Measurements from ENCODE around the gene LPIN2. TPM values are rescaled to one million over a fixed set of nuclear protein-coding genes. Genes with fewer than 3 reads are reported as not detected.
A peak's percentile ranks its signal among the peaks of the same experiment; 100 is the strongest.
"Not testable (repeated sequence)": the region's sequence is repeated elsewhere in the genome, so short reads cannot be mapped to it uniquely, and the experiment has no call there.

Gene LPIN2
- total RNA-seq, 1 donor from 2014 or later = 87.9 TPM

DNA sequence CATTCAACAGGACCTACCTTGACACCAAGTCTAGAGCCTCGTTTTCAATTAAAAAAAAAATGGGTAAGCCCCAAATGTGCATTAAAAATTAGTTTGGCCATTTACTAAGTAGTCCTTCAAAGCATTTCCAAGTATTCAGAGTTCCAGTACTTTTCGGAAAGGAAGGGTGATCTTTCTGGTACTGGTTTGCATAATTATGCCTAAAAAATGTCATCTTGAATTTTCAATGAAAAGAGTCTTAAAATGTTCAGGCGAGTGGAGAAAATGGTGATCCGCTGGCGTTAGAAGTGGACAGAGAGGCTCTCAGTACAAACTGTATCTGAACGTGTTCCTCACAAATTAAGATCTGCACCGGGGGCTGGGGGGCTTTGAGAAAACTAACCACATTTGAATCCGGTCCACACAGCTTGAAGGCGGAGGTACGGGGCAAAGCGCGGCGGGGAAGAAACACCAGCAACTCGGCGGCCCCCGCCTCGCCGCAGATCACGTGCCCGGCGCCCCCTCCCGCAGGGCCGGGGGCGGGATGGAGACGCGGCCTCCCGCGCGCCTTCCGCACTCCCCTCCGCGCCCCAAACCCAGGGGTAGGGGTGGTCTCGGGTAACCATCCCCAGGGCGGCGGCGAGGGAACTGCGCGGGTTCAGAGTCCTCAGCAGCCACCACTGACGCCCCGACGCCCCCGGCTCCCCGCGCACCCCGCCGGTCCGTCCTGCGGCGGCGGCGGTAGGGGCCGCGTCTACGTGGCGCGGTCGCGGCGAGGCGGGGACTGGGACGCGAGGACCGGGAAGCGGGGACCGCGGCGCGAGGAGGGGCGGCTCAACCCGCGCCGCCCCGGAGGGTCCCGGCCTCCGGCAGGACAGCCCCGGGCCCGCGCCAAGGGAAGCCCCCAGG lies 564 bp downstream of the LPIN2 start:
- intact Hi-C loops (cut with micrococcal nuclease) = loop anchor here (1.0 to 5.0 kb wide), 5 partner anchors 18 to 234 kb away; partner anchors contain the start of gene MYL12A
- peaks cover 63% of the 10 kb centered on the region for H3K4me1 Mint-ChIP-seq (ENCODE audit: low read depth)
- peaks cover 41% of the 10 kb centered on the region for H3K36me3 Mint-ChIP-seq (ENCODE audit: low read depth)
- peak; percentile 47 for DNase-seq (ENCODE audit: low spot score)
- H3K9me3 Mint-ChIP-seq = no peaks in the 10 kb centered on the region
- H3K27me3 Mint-ChIP-seq (ENCODE audit: low read depth) = no peaks in the 10 kb centered on the region
- H3K27ac Mint-ChIP-seq = peak overlapping the region; percentile 92
- peak overlapping the region; percentile 97 for H3K4me3 Mint-ChIP-seq (ENCODE audit: low read depth)

- intact Hi-C loops (cut with micrococcal nuclease) = loop anchor here (5.0 kb wide), 1 partner anchor 117 kb away; no protein-coding TSS in a partner anchor
- DNase-seq (ENCODE audit: low spot score) = no peak
- H3K27me3 Mint-ChIP-seq (ENCODE audit: low read depth) = no peaks in the 10 kb centered on the region
- H3K9me3 Mint-ChIP-seq = no peaks in the 10 kb centered on the region
- H3K4me1 Mint-ChIP-seq (ENCODE audit: low read depth) = peaks cover 42% of the 10 kb centered on the region
- H3K36me3 Mint-ChIP-seq (ENCODE audit: low read depth) = peaks cover 51% of the 10 kb centered on the region
- peak overlapping the region; percentile 50 for H3K4me3 Mint-ChIP-seq (ENCODE audit: low read depth)
- H3K27ac Mint-ChIP-seq = peak overlapping the region; percentile 67
Measured at GRCh38 chr18:3010086-3010485, 2.9 kb downstream of the LPIN2 start.

DNA sequence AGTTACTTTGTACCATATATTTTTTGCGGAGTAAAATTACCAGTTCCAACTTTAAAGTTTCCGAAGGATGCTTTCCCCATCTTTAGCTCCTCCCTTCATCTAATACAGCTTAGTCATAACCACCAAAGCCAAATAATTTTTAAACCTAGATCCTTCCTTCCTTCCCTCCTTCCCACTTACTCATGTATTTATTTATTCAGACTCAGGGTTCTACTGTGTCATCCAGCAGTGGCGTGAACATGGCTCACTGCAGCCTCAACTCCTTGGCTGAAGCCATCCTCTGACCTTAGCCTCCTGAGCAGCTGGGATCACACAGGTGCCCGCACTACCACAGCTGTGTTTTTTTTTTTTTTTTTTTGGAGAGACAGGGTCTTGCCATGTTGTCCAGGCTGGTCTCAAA lies 4.4 kb downstream of the LPIN2 start:
- Mint-ChIP-seq H3K27ac (peak overlapping the region; percentile 9), H3K4me3 (ENCODE audit: low read depth) (no peak overlapping the region), H3K36me3 (ENCODE audit: low read depth) (peaks cover 66% of the 10 kb centered on the region), H3K9me3 (no peaks in the 10 kb centered on the region), H3K27me3 (ENCODE audit: low read depth) (no peaks in the 10 kb centered on the region), H3K4me1 (ENCODE audit: low read depth) (peaks cover 52% of the 10 kb centered on the region)
- DNase-seq (ENCODE audit: low spot score) = no peak
- intact Hi-C loops (cut with micrococcal nuclease) = no loop called here

GRCh38 chr18:3007491-3007890 lies 5.5 kb downstream of the LPIN2 start:
- no peaks in the 10 kb centered on the region for H3K27me3 Mint-ChIP-seq (ENCODE audit: low read depth)
- intact Hi-C loops (cut with micrococcal nuclease) = no loop called here
- H3K36me3 Mint-ChIP-seq (ENCODE audit: low read depth) = peaks cover 76% of the 10 kb centered on the region
- no peak overlapping the region for H3K4me3 Mint-ChIP-seq (ENCODE audit: low read depth)
- H3K27ac Mint-ChIP-seq = no peak overlapping the region
- DNase-seq (ENCODE audit: low spot score) = no peak
- H3K4me1 Mint-ChIP-seq (ENCODE audit: low read depth) = peaks cover 54% of the 10 kb centered on the region
- H3K9me3 Mint-ChIP-seq = no peaks in the 10 kb centered on the region

DNA sequence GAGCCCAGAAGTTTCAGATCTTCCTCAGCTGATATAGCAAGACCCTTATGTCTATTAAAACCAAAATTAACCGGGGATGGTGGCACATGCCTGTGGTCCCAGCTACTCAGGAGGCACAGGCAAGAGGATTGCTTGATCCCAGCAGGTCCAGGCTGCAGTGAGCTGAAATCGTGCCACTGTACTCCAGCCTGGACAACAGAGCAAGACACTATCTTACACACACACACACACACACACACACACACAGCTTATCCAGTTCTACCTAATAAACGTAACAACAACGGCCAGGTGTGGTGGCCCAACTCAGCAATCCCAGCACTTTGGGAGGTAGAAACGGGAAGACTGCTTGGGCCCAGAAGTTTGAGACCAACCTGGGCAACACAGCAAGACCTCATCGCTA lies 7.5 kb downstream of the LPIN2 start:
- Mint-ChIP-seq H3K4me1 (ENCODE audit: low read depth) (peaks cover 43% of the 10 kb centered on the region), H3K36me3 (ENCODE audit: low read depth) (peaks cover 77% of the 10 kb centered on the region), H3K27me3 (ENCODE audit: low read depth) (no peaks in the 10 kb centered on the region), H3K27ac (no peak overlapping the region), H3K4me3 (ENCODE audit: low read depth) (no peak overlapping the region), H3K9me3 (peaks cover 8% of the 10 kb centered on the region)
- intact Hi-C loops (cut with micrococcal nuclease) = no loop called here
- DNase-seq (ENCODE audit: low spot score) = no peak

GRCh38 chr18:3003766-3004165 lies 9.2 kb downstream of the LPIN2 start:
- intact Hi-C loops (cut with micrococcal nuclease); H3K27me3 Mint-ChIP-seq (ENCODE audit: low read depth); H3K27ac Mint-ChIP-seq; DNase-seq (ENCODE audit: low spot score); H3K4me3 Mint-ChIP-seq (ENCODE audit: low read depth); H3K9me3 Mint-ChIP-seq: not testable (repeated sequence)
- peaks cover 76% of the 10 kb centered on the region for H3K36me3 Mint-ChIP-seq (ENCODE audit: low read depth)
- peaks cover 49% of the 10 kb centered on the region for H3K4me1 Mint-ChIP-seq (ENCODE audit: low read depth)

GRCh38 chr18:3002732-3003131 lies 10.2 kb downstream of the LPIN2 start:
- no peak for DNase-seq (ENCODE audit: low spot score)
- no peaks in the 10 kb centered on the region for H3K27me3 Mint-ChIP-seq (ENCODE audit: low read depth)
- H3K4me1 Mint-ChIP-seq (ENCODE audit: low read depth) = peaks cover 53% of the 10 kb centered on the region
- H3K9me3 Mint-ChIP-seq = peaks cover 8% of the 10 kb centered on the region
- H3K27ac Mint-ChIP-seq = peak overlapping the region; percentile 51
- intact Hi-C loops (cut with micrococcal nuclease) = no loop called here
- H3K36me3 Mint-ChIP-seq (ENCODE audit: low read depth) = peaks cover 68% of the 10 kb centered on the region
- H3K4me3 Mint-ChIP-seq (ENCODE audit: low read depth) = no peak overlapping the region

DNA sequence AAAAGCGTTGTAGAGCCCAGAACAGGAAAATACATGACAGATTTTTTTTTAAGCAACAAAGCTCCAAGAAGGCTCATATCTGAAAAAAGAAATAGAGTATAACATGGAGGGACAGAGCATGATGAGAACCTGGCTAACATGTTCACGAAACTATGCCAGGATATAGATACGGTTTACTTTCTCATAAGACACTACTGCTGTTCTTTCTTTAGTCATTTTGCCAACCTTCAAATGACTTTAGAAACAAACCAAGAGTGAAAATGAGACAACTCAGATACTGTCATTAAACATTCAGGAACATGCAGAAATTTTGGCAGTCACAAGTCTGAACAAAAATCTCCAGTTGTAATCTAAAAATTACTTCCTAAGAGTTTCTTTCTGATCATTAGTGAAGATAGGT lies 14.3 kb downstream of the LPIN2 start:
- H3K27me3 Mint-ChIP-seq (ENCODE audit: low read depth) = no peaks in the 10 kb centered on the region
- H3K27ac Mint-ChIP-seq = peak overlapping the region; percentile 85
- H3K9me3 Mint-ChIP-seq = peaks cover 8% of the 10 kb centered on the region
- no peak for DNase-seq (ENCODE audit: low spot score)
- peak overlapping the region; percentile 44 for H3K4me3 Mint-ChIP-seq (ENCODE audit: low read depth)
- H3K4me1 Mint-ChIP-seq (ENCODE audit: low read depth) = peaks cover 64% of the 10 kb centered on the region
- peaks cover 53% of the 10 kb centered on the region for H3K36me3 Mint-ChIP-seq (ENCODE audit: low read depth)
- intact Hi-C loops (cut with micrococcal nuclease) = loop anchor here (10.0 kb wide), 1 partner anchor 424 kb away; the partner anchor contains the start of genes METTL4 and NDC80

GRCh38 chr18:2997846-2998564 lies 14.9 kb downstream of the LPIN2 start:
- peaks cover 8% of the 10 kb centered on the region for H3K9me3 Mint-ChIP-seq
- H3K27ac Mint-ChIP-seq = peak overlapping the region; percentile 85
- peaks cover 47% of the 10 kb centered on the region for H3K36me3 Mint-ChIP-seq (ENCODE audit: low read depth)
- H3K27me3 Mint-ChIP-seq (ENCODE audit: low read depth) = no peaks in the 10 kb centered on the region
- no peak for DNase-seq (ENCODE audit: low spot score)
- peak overlapping the region; percentile 44 for H3K4me3 Mint-ChIP-seq (ENCODE audit: low read depth)
- intact Hi-C loops (cut with micrococcal nuclease) = loop anchor here (10.0 kb wide), 1 partner anchor 423 kb away; the partner anchor contains the start of genes METTL4 and NDC80
- H3K4me1 Mint-ChIP-seq (ENCODE audit: low read depth) = peaks cover 69% of the 10 kb centered on the region

DNA sequence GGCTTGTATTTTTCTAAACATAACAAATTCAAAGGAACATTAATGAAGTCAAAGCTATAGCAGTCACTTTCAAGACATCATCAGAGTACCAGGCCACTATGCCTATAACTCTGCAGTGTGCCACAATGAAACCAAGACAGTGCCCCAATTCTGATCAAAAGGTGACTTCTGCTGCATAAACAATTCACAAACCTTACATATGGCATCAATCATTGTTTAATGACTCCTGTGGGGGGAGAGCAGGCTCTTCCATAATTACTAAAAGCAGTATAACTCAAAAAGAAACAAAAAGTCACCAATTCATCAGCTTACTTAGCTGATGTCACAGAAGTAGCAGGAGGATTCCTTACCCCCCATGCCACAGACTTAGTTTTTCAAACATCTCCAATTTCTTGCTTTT lies 15.5 kb downstream of the LPIN2 start:
- Mint-ChIP-seq H3K27me3 (ENCODE audit: low read depth) (no peaks in the 10 kb centered on the region), H3K4me3 (ENCODE audit: low read depth) (peak overlapping the region; percentile 3), H3K27ac (peak overlapping the region; percentile 85), H3K4me1 (ENCODE audit: low read depth) (peaks cover 67% of the 10 kb centered on the region), H3K36me3 (ENCODE audit: low read depth) (peaks cover 42% of the 10 kb centered on the region), H3K9me3 (peaks cover 8% of the 10 kb centered on the region)
- intact Hi-C loops (cut with micrococcal nuclease) = loop anchor here (10.0 kb wide), 1 partner anchor 423 kb away; the partner anchor contains the start of genes METTL4 and NDC80
- no peak for DNase-seq (ENCODE audit: low spot score)

DNA sequence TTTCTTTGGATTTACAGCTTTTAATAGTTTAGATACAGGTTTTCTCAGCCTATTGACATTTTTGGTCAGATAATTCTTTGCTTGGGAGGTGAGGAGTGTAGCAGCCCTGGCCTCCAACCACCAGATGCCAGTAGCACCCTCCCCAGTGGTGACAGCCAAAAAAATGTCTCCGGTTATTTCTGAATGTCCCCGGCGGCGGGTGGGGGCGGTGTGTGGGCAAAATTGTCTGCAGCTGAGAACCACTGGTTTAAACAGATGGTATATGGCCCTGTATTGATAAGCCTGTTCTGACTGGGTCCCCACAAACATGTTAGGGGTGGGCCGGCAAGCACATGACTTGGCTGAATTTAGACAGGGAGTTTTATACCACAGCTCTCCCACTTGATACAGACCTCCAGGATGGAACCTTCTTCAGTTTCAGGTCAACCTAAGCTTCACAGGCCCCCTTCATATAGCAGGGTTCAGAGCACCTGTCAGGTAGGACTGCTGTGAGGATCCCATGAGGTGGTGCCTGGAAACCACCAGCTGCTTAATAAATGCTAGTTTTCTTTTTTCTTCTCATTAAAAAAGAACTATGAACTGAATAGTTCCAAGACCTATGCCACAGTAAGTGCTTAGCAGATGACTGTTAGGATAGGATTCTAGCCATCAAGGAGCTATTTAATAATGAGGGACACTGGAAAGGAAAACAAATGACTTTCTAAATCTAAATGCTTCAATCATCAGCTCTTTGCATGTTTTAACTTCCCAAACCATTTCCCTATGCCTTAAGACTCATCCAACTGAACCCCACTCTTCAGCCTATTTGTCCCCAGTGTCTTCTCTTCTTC lies 18.1 kb downstream of the LPIN2 start:
- peaks cover 15% of the 10 kb centered on the region for H3K9me3 Mint-ChIP-seq
- peaks cover 42% of the 10 kb centered on the region for H3K36me3 Mint-ChIP-seq (ENCODE audit: low read depth)
- H3K27ac Mint-ChIP-seq = peak overlapping the region; percentile 89
- no peaks in the 10 kb centered on the region for H3K27me3 Mint-ChIP-seq (ENCODE audit: low read depth)
- peak; percentile 69 for DNase-seq (ENCODE audit: low spot score)
- peaks cover 73% of the 10 kb centered on the region for H3K4me1 Mint-ChIP-seq (ENCODE audit: low read depth)
- peak overlapping the region; percentile 43 for H3K4me3 Mint-ChIP-seq (ENCODE audit: low read depth)
- intact Hi-C loops (cut with micrococcal nuclease) = loop anchor here (1.0 to 10.0 kb wide), 9 partner anchors 14 to 420 kb away; partner anchors contain the start of genes LPIN2, METTL4 and NDC80

GRCh38 chr18:2994020-2994589 lies 18.8 kb downstream of the LPIN2 start:
- DNase-seq (ENCODE audit: low spot score) = no peak
- Mint-ChIP-seq H3K27me3 (ENCODE audit: low read depth) (no peaks in the 10 kb centered on the region), H3K27ac (peak overlapping the region; percentile 61), H3K36me3 (ENCODE audit: low read depth) (peaks cover 43% of the 10 kb centered on the region), H3K4me3 (ENCODE audit: low read depth) (peak overlapping the region; percentile 3), H3K4me1 (ENCODE audit: low read depth) (peaks cover 72% of the 10 kb centered on the region), H3K9me3 (peaks cover 15% of the 10 kb centered on the region)
- intact Hi-C loops (cut with micrococcal nuclease) = loop anchor here (1.0 to 10.0 kb wide), 9 partner anchors 13 to 419 kb away; partner anchors contain the start of genes LPIN2, METTL4 and NDC80

Measured in activated T-helper 2 cell treated with anti-CD3 and anti-CD28 coated beads, Interferon-gamma antibody, Interleukin-2, Interleukin-4, amounts not matched to agents 10 μg/mL and 5 μg/mL and 100 μg/mL, durations not matched to agents 14 hours and 24 hours and 36 hours (primary cell).